Astrocyte of the spinal cord (primary cell): Measurements from ENCODE around the gene RINL.

ENCODE experiments used
- DNase-seq: peaks from one replicate; pipeline ENCODE4 v3.0.0; 2011; ENCODE audit warnings: low read depth, low spot score
- H3K4me3 ChIP-seq: 2 replicates; pipeline ENCODE4 v1.5.1; 2011; ENCODE audit warnings: low read depth, mild to moderate bottlenecking, low read length, moderate library complexity
- CTCF ChIP-seq: IDR thresholded peaks from 2 replicates; pipeline ENCODE4 v1.5.1; 2012; ENCODE audit warnings: low read depth, mild to moderate bottlenecking, low read length, inconsistent platforms
- in situ Hi-C: cut with HindIII; loops from 2 replicates; pipeline ENCODE4 v1.10.0; 2017; ENCODE audit warnings: low sequenced_read_pairs

Gene RINL

GRCh38 chr19:38845374-38846024 is 32.6 kb downstream of the RINL start:
- DNase-seq: no peak
- in situ Hi-C loops: no loop called here
- no peak for TF ChIP-seq CTCF
- no peak overlapping the region for H3K4me3 ChIP-seq

GRCh38 chr19:38844093-38844686 is 33.9 kb downstream of the RINL start:
- DNase-seq: no peak
- in situ Hi-C loops: no loop called here
- TF ChIP-seq CTCF: no peak
- no peak overlapping the region for H3K4me3 ChIP-seq

GRCh38 chr19:38843175-38843758 is 34.8 kb downstream of the RINL start:
- no peak for DNase-seq
- no peak for TF ChIP-seq CTCF
- H3K4me3 ChIP-seq: no peak overlapping the region
- in situ Hi-C loops: no loop called here

GRCh38 chr19:38842439-38843174 is 35.5 kb downstream of the RINL start:
- TF ChIP-seq CTCF: no peak
- in situ Hi-C loops: no loop called here
- H3K4me3 ChIP-seq: no peak overlapping the region
- DNase-seq: no peak

- in situ Hi-C loops: no loop called here
- TF ChIP-seq CTCF: no peak
- no peak for DNase-seq
- no peak overlapping the region for H3K4me3 ChIP-seq
Observed at GRCh38 chr19:38841787-38842438, 36.2 kb downstream of the RINL start.

- DNase-seq: no peak
- in situ Hi-C loops: no loop called here
- no peak overlapping the region for H3K4me3 ChIP-seq
- no peak for TF ChIP-seq CTCF
Observed at GRCh38 chr19:38841180-38841766, 36.8 kb downstream of the RINL start.
